ENCODE data around the gene TGFBR3.

Gene TGFBR3

GRCh38 chr1:91827459-91828321 is 58.3 kb downstream of the TGFBR3 start:
- DNase-seq (ENCODE audit: low read depth in 2 of 3, low spot score in 2 of 3), result no peak

DNA sequence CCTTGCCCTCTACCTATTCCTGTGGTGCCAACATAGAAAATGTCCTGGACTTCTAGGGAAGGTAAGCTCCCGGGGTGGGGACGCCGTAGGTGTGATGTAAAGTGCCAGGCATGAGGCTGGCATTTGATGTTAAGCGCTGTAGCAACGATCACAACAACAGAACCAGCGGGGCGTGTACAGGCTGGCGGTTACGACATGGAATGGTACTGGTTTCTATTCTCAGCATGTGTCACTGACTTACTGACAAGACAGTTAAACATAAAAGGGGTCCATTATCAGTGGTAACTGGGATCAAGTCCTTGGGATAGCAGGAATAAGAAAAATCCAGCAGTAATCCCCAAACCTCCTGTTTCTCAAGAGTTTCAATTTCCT is 58.9 kb downstream of the TGFBR3 start:
- no peak for DNase-seq (ENCODE audit: low read depth in 2 of 3, low spot score in 2 of 3)

- no peak for DNase-seq (ENCODE audit: low read depth in 2 of 3, low spot score in 2 of 3)
Observed at GRCh38 chr1:91826649-91827048, 59.3 kb downstream of the TGFBR3 start.

- DNase-seq (ENCODE audit: low read depth in 2 of 3, low spot score in 2 of 3), result no peak
Observed at GRCh38 chr1:91826248-91826647, 59.7 kb downstream of the TGFBR3 start.

DNA sequence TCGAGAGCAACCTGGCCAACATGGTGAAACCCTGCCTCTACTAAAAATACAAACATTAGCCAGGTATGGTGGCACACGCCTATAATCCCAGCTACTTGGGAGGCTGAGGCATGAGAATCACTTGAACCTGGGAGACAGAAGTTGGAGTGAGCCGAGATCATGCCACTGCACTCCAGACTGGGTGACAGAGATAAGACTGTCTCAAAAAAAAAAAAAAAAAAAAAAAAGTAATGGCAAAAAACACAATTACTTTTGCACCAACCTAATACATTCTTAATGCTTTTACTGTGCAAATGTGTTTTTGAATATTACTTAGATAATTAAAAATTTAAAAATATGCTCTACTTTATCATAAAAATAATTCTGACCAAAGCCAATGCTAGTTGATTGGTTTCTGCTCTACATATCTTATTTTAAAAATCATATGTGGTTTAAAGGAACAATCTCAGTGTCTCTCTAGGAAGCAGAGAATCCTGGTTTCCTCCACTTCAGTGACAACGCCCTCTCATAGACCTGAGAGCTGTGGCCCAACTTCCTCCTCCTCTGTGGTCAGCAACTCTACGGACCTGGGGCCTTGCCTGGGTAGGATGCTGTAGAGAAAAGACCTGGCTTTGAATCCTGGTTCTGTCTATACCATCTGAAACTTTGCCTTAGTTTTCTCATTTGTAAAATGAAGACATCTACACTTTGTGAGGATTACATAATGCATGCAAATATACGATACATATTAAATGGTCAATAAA is 64.7 kb downstream of the TGFBR3 start:
- no peak for DNase-seq (ENCODE audit: low read depth in 2 of 3, low spot score in 2 of 3)

- DNase-seq (ENCODE audit: low read depth in 2 of 3, low spot score in 2 of 3), result no peak
Observed at GRCh38 chr1:91819038-91819788, 66.7 kb downstream of the TGFBR3 start.

DNA sequence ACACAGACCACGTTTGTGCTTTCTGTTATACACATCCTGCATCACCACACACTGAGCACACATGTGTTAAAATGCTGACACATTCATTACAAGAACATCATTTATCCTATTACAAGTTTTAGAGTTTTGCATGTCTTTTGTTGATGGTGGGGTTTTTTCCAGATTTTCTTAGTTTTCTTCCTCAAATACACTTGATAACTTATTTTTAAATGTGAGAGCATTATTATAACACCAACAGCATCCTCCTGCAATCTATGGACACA is 67.3 kb downstream of the TGFBR3 start:
- no peak for DNase-seq (ENCODE audit: low read depth in 2 of 3, low spot score in 2 of 3)

DNA sequence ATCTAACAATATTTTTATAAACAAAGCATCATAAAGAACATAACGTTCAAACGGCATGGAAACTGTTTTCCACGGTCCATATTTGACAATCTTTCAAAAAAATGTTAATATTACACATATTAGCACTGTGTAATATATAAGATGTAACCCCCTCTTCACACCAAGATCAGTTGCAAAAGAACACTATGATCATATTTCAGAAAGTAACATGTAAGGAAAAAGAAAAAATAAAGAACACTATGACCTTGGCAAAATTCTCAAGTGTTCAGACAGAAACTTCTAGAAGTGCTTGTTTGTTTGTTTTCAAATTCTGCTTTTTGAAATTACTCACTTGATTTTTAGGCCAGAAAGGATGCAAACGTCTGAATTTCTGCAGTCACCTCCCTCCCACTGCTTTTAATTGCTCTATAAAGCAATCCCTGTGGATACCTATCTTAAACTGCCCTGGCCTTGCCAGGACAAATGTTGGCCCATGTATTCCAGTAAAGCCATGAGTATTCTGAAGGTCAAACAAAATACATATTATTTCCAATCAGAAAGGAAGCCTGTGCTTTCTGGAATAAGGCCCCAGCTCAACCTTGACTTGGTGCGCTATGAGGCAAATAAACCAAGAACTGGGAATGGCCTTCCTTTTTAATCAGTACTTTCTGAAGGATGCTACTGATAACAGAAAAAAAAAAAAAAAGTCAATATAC is 68.6 kb downstream of the TGFBR3 start:
- no peak for DNase-seq (ENCODE audit: low read depth in 2 of 3, low spot score in 2 of 3)

- no peak for DNase-seq (ENCODE audit: low read depth in 2 of 3, low spot score in 2 of 3)
Observed at GRCh38 chr1:91816031-91816430, 69.9 kb downstream of the TGFBR3 start.

DNA sequence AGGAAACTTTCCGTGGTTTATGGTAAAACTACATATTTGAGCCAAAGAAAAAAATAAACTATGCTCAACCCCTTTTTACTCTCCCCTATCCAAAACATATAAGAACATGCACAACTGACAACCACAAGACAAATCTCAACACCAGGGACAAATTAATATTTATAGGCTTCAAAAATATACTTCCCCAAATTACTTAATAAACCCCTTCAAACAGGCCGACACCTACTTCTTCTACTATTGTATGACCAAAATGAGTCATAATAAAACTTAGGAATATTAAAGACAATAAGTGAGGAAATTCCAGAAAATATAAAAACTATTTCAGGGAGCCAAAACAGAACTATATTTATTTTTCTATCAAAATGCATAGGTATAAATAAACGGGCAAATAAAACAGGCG is 71.5 kb downstream of the TGFBR3 start:
- no peak for DNase-seq (ENCODE audit: low read depth in 2 of 3, low spot score in 2 of 3)

DNA sequence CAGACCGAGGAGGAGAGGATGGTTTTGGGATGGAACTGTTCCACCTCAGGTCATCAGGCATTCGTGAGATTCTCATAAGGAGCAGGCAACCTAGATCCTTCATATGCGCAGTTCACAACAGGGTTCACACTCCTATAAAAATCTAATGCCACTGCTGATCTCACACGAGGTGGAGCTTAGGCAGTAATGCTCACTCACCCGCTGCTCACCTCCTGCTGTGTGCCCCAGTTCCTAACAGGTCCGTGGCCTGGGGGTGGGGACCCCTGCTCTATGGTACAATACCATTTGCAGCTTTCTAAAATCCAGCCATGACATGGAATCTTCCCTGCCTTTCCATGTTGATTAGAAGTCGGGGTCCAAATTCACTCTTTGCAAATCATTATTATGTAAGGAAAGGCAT is 72.1 kb downstream of the TGFBR3 start:
- no peak for DNase-seq (ENCODE audit: low read depth in 2 of 3, low spot score in 2 of 3)

DNA sequence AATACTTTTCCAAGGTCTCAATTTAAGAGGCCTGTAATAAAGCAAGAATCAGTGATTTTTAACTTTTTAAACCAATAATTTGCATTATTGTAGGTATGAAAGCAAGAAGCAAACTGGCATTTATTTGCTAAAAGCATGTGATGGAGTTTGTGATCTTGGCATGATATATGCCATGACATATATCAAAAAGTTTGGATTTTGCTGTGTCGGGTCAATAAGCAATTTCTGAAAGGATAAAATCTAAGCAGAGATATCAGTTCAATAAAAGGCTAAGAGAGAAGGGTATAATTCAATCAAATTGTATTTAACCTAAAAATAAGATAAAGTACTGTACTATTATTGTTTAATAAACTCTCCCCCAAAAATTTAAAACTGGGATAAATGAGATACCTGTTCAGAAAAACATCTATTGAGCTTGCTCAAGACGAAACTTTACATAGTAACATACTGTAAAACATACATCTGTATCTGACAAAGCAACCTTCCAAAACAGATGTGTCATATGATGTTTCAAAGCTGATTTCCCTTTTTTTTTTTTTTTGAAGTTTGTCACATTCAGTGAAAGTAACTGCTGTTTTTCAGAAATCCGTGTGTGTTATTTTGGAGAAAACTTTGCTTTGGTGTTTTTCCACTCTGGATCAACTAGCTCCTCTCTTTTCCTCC is 74.5 kb downstream of the TGFBR3 start:
- no peak for DNase-seq (ENCODE audit: low read depth in 2 of 3, low spot score in 2 of 3)

- no peak for DNase-seq (ENCODE audit: low read depth in 2 of 3, low spot score in 2 of 3)
Observed at GRCh38 chr1:91809317-91809716, 76.6 kb downstream of the TGFBR3 start.

GRCh38 chr1:91807921-91808620 is 77.9 kb downstream of the TGFBR3 start:
- no peak for DNase-seq (ENCODE audit: low read depth in 2 of 3, low spot score in 2 of 3)

DNA sequence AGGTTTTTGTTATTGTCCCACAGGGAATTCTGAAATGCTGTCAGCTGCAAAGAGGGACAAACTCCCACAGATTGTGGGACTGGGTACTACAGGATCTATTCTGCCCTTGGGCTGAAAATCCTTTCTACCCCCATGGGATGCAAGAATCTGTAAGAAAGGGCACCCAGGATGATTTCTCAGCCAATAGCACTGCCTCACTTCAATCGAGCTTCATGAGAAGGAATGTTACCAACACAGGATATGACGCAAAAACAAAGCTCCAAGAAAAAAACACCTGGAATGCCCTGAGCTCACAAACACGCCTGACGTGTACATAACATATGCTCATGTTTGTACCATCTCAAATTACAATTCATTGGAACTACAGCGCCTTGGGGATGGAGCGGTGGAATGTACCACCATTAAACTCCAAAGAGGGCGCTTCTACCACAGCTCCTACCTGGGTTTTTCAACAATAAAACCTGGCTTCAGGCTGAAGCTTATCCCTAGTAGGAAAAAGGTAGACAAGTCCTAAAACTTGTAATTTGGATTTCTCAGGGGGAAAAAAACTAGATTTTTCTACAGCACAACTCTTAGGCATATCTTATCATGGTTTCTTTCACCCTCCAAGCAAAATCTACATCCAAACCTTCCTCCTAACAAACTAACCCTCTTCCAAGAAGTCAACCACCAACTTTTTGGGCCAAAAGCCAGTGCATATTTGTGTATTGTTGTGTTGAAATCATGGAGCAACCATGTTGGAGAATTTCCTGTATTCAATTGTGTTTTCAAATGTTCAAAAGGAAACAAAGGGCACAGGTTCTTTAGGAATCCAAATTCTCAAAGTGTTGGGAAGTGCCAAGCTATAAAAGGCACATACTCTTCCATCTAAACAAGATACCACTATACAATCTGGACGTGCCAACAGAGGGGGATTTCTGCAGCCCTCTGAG is 78.9 kb downstream of the TGFBR3 start:
- DNase-seq (ENCODE audit: low read depth in 2 of 3, low spot score in 2 of 3), result no peak

GRCh38 chr1:91806181-91806768 is 79.7 kb downstream of the TGFBR3 start:
- no peak for DNase-seq (ENCODE audit: low read depth in 2 of 3, low spot score in 2 of 3)

DNA sequence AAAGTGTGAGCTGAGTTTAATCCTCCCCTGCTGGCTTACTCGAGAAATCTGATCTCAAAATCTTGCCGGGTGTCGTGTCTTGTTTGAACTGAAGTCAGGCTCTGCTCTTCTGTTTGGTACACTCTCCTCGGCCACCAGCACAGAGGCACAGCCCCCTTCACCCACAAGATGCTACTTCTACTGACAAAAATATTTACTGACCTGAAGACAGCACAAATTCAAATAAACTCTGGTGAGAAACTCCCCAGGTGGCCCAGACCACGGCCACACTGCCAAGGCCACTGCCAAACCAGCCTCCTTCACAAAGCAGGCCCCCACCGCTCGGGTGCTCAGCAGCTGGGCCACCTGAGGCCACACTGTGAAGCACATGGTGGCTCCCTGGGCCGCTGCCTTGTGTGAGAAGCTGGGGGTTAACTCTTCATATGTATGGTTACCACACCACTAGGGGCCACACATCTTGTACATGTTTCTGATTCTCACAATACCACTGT is 80.6 kb downstream of the TGFBR3 start:
- DNase-seq (ENCODE audit: low read depth in 2 of 3, low spot score in 2 of 3), result no peak

GRCh38 chr1:91804546-91805023 is 81.4 kb downstream of the TGFBR3 start:
- DNase-seq (ENCODE audit: low read depth in 2 of 3, low spot score in 2 of 3), result peak; percentile 53 to 64 (median 63)
